HG03469 (cell line): ENCODE measurements around the gene GNAI1.
"Not testable (repeated sequence)": the region's sequence is repeated elsewhere in the genome, so short reads cannot be mapped to it uniquely, and the experiment has no call there.

Experiments used
- ATAC-seq: cut with Tn5 transposase; IDR thresholded peaks from one replicate; pipeline ENCODE4 v1.9.1; 2021; ENCODE audit warnings: mild to moderate bottlenecking, moderate library complexity, moderate number of reproducible peaks; ENCODE audit not compliant: unreplicated experiment

GNAI1 gene

GRCh38 chr7:80154656-80155333 is 20.2 kb downstream of the GNAI1 start:
- no peak for ATAC-seq

GRCh38 chr7:80155374-80155773 is 20.7 kb downstream of the GNAI1 start:
- ATAC-seq = no peak

- not testable (repeated sequence) for ATAC-seq
Observed at GRCh38 chr7:80157770-80158169, 23.1 kb downstream of the GNAI1 start.

- ATAC-seq = no peak
Observed at GRCh38 chr7:80159802-80160201, 25.2 kb downstream of the GNAI1 start.

GRCh38 chr7:80161466-80161865 is 26.8 kb downstream of the GNAI1 start:
- no peak for ATAC-seq

GRCh38 chr7:80165177-80165576 is 30.5 kb downstream of the GNAI1 start:
- no peak for ATAC-seq

GRCh38 chr7:80170445-80170844 is 35.8 kb downstream of the GNAI1 start:
- no peak for ATAC-seq

GRCh38 chr7:80172387-80172786 is 37.8 kb downstream of the GNAI1 start:
- no peak for ATAC-seq

GRCh38 chr7:80175744-80176143 is 41.1 kb downstream of the GNAI1 start:
- ATAC-seq = no peak

- no peak for ATAC-seq
Observed at GRCh38 chr7:80181411-80181810, 46.8 kb downstream of the GNAI1 start.

GRCh38 chr7:80182630-80183276 is 48.1 kb downstream of the GNAI1 start:
- ATAC-seq = no peak

- no peak for ATAC-seq
Observed at GRCh38 chr7:80183351-80183750, 48.7 kb downstream of the GNAI1 start.

- no peak for ATAC-seq
Observed at GRCh38 chr7:80183900-80184685, 49.5 kb downstream of the GNAI1 start.

- ATAC-seq = no peak
Observed at GRCh38 chr7:80184693-80185092, 50.1 kb downstream of the GNAI1 start.

GRCh38 chr7:80185571-80185970 is 50.9 kb downstream of the GNAI1 start:
- no peak for ATAC-seq

GRCh38 chr7:80186721-80187120 is 52.1 kb downstream of the GNAI1 start:
- no peak for ATAC-seq

GRCh38 chr7:80187279-80187678 is 52.6 kb downstream of the GNAI1 start:
- no peak for ATAC-seq

GRCh38 chr7:80187727-80188126 is 53.1 kb downstream of the GNAI1 start:
- ATAC-seq = no peak

- no peak for ATAC-seq
Observed at GRCh38 chr7:80189638-80190037, 55.0 kb downstream of the GNAI1 start.

GRCh38 chr7:80197627-80198026 is 63.0 kb downstream of the GNAI1 start:
- ATAC-seq = no peak

- no peak for ATAC-seq
Observed at GRCh38 chr7:80199051-80199450, 64.4 kb downstream of the GNAI1 start.

- ATAC-seq = no peak
Observed at GRCh38 chr7:80204454-80204853, 69.8 kb downstream of the GNAI1 start.
